Uterus (tissue), 2 donors: ENCODE measurements around the gene AGPAT3.

ENCODE experiments used
- CTCF ChIP-seq, 4 experiments: fragments of 200-600 bp in 2 of 4; fragments of 450-650 bp in 2 of 4; sonication (generic) in 2 of 4; IDR thresholded peaks; one replicate each; pipeline ENCODE4 v1.5.1; 2016 to 2019; ENCODE audit warnings: antibody characterized with exemption in 4 of 4, mild to moderate bottlenecking in 2 of 4, moderate library complexity in 1 of 4
- POLR2A ChIP-seq, 2 donors: fragments of 450-650 bp; IDR thresholded peaks; one replicate each; pipeline ENCODE4 v1.6.1; 2016; ENCODE audit warnings: antibody characterized with exemption in 2 of 2, mild to moderate bottlenecking in 1 of 2, moderate library complexity in 1 of 2

GRCh38 chr21:43911015-43911934, 46.3 kb downstream of the AGPAT3 start:
- no peak for TF ChIP-seq CTCF (IDR thresholded peaks at IDR 0.05)
- TF ChIP-seq POLR2A (IDR thresholded peaks at IDR 0.05), result no peak
